Gastroesophageal sphincter (tissue), 4 donors: ENCODE measurements around the gene CSF2RB. TPM values are rescaled to one million over a fixed set of nuclear protein-coding genes. Genes with fewer than 3 reads are reported as not detected.

ENCODE experiments used
- ATAC-seq: fragments of 150-250 bp; one replicate; pipeline ENCODE4 v1.9.1; 2016; ENCODE audit warnings: mild to moderate bottlenecking, moderate library complexity
- H3K27ac ChIP-seq, 4 donors: fragments of 200-600 bp; sonication (generic) in 3 of 4; 1 replicate in 3 of 4; 2 replicates in 1 of 4; pipeline ENCODE4 v1.5.1; 2016 to 2019
- H3K27me3 ChIP-seq: fragments of 200-600 bp; sonication (generic); one replicate; pipeline ENCODE4 v1.5.1; 2019
- H3K36me3 ChIP-seq, 2 donors: fragments of 200-600 bp; sonication (generic); one replicate each; pipeline ENCODE4 v1.5.1; 2019; ENCODE audit warnings: control low read depth in 1 of 2
- H3K4me1 ChIP-seq, 3 donors: fragments of 200-600 bp; sonication (generic); 1 replicate in 2 of 3; 2 replicates in 1 of 3; pipeline ENCODE4 v1.5.1; 2016 to 2019; ENCODE audit warnings: control low read depth in 2 of 3
- H3K4me3 ChIP-seq, 2 donors: fragments of 200-600 bp; sonication (generic); one replicate each; pipeline ENCODE4 v1.5.1; 2019; ENCODE audit warnings: mild to moderate bottlenecking in 1 of 2, moderate library complexity in 1 of 2
- H3K9me3 ChIP-seq, 3 donors: fragments of 200-600 bp; sonication (generic); one replicate each; pipeline ENCODE4 v1.5.1; 2017 to 2019; ENCODE audit warnings: control low read depth in 2 of 3
- CTCF ChIP-seq, 4 experiments: fragments of 200-600 bp in 2 of 4; fragments of 450-650 bp in 2 of 4; sonication (generic) in 1 of 4; IDR thresholded peaks; one replicate each; pipeline ENCODE4 v1.5.1; 2017 to 2019; ENCODE audit warnings: antibody characterized with exemption in 4 of 4, mild to moderate bottlenecking in 2 of 4, moderate library complexity in 2 of 4
- EP300 ChIP-seq: sonication (generic); formaldehyde crosslinking; IDR thresholded peaks from one replicate; pipeline ENCODE4 v1.6.1; 2017; ENCODE audit warnings: antibody characterized with exemption, mild to moderate bottlenecking
- POLR2A ChIP-seq, 2 donors: fragments of 450-650 bp; IDR thresholded peaks; one replicate each; pipeline ENCODE4 v1.6.1; 2017; ENCODE audit warnings: antibody characterized with exemption in 2 of 2, mild to moderate bottlenecking in 2 of 2, moderate library complexity in 1 of 2
- POLR2AphosphoS5 ChIP-seq: sonication (generic); formaldehyde crosslinking; IDR thresholded peaks from one replicate; pipeline ENCODE4 v1.6.1; 2017; ENCODE audit warnings: antibody characterized with exemption
- whole genome bisulfite sequencing, 2 donors: methylation state at CpG; one replicate each; pipeline ENCODE4 v1.1.5; 2018; ENCODE audit warnings: low coverage in 1 of 2; 5-methylcytosine and 5-hydroxymethylcytosine counted together
- total RNA-seq, 4 donors: library from RNA; depleted of rRNA; stranded (reverse); fragments of >200 nt; gene quantifications; one replicate each; pipeline ENCODE4 v1.1.0, GENCODE V29; 2016

Gene CSF2RB
- total RNA-seq, 4 donors from 2014 or later: 1.4 to 12.0 (median 4.0) TPM

GRCh38 chr22:36931446-36931845 is 18.0 kb downstream of the CSF2RB start:
- Histone ChIP-seq H3K27me3 (peaks cover 43% of the 10 kb centered on the region), H3K4me3 (no peak overlapping the region), H3K27ac (no peak overlapping the region), H3K36me3 (peaks cover 0 to 7% of the 10 kb centered on the region in 2 donors), H3K4me1 (no peaks in the 10 kb centered on the region), H3K9me3 (no peaks in the 10 kb centered on the region)
- ATAC-seq: no peak
- no peak for TF ChIP-seq EP300
- no peak for TF ChIP-seq CTCF (IDR thresholded peaks at IDR 0.05)
- TF ChIP-seq POLR2A (IDR thresholded peaks at IDR 0.05): no peak
- TF ChIP-seq POLR2AphosphoS5: no peak
- WGBS, 2 donors: 55 to 83% methylated on average over 1 to 2 of the region's 2 CpGs

- Histone ChIP-seq H3K27ac (no peak overlapping the region), H3K9me3 (no peaks in the 10 kb centered on the region), H3K4me1 (no peaks in the 10 kb centered on the region), H3K27me3 (peaks cover 24% of the 10 kb centered on the region), H3K4me3 (no peak overlapping the region), H3K36me3 (peaks cover 0 to 7% of the 10 kb centered on the region in 2 donors)
- WGBS, 2 donors: 20 to 65% methylated on average over 1 to 2 of the region's 25 CpGs
- ATAC-seq: no peak
- no peak for TF ChIP-seq CTCF (IDR thresholded peaks at IDR 0.05)
- TF ChIP-seq EP300: no peak
- TF ChIP-seq POLR2AphosphoS5: no peak
- no peak for TF ChIP-seq POLR2A (IDR thresholded peaks at IDR 0.05)
Observed at GRCh38 chr22:36933629-36934417, 20.4 kb downstream of the CSF2RB start.

GRCh38 chr22:36934418-36935312 is 21.2 kb downstream of the CSF2RB start:
- Histone ChIP-seq H3K36me3 (peaks cover 0 to 7% of the 10 kb centered on the region in 2 donors), H3K9me3 (no peaks in the 10 kb centered on the region), H3K4me3 (no peak overlapping the region), H3K27me3 (peaks cover 16% of the 10 kb centered on the region), H3K4me1 (no peaks in the 10 kb centered on the region), H3K27ac (no peak overlapping the region)
- 83 to 94% methylated on average over 3 to 4 of the region's 10 CpGs for WGBS, 2 donors
- TF ChIP-seq POLR2AphosphoS5: no peak
- TF ChIP-seq POLR2A (IDR thresholded peaks at IDR 0.05): no peak
- TF ChIP-seq CTCF (IDR thresholded peaks at IDR 0.05): no peak
- no peak for TF ChIP-seq EP300
- ATAC-seq: no peak

- TF ChIP-seq POLR2A (IDR thresholded peaks at IDR 0.05) (no peak), POLR2AphosphoS5 (no peak), EP300 (no peak), CTCF (IDR thresholded peaks at IDR 0.05) (no peak)
- H3K9me3 ChIP-seq: no peaks in the 10 kb centered on the region
- H3K4me1 ChIP-seq: no peaks in the 10 kb centered on the region
- H3K27me3 ChIP-seq: peaks cover 15% of the 10 kb centered on the region
- H3K36me3 ChIP-seq: peaks cover 0 to 7% of the 10 kb centered on the region in 2 donors
- H3K4me3 ChIP-seq: no peak overlapping the region
- whole genome bisulfite sequencing, 2 donors: 76 to 83% methylated on average over 3 of the region's 7 CpGs
- no peak for ATAC-seq
- no peak overlapping the region for H3K27ac ChIP-seq
Observed at GRCh38 chr22:36935313-36935610, 21.8 kb downstream of the CSF2RB start.
